ENCODE results near the gene DLG2. TPM values are rescaled to one million over a fixed set of nuclear protein-coding genes. Genes with fewer than 3 reads are reported as not detected.

DLG2 gene
- total and polyA plus RNA-seq, 4 donors, result 0.30 to 5.5 (median 0.68) TPM

DNA sequence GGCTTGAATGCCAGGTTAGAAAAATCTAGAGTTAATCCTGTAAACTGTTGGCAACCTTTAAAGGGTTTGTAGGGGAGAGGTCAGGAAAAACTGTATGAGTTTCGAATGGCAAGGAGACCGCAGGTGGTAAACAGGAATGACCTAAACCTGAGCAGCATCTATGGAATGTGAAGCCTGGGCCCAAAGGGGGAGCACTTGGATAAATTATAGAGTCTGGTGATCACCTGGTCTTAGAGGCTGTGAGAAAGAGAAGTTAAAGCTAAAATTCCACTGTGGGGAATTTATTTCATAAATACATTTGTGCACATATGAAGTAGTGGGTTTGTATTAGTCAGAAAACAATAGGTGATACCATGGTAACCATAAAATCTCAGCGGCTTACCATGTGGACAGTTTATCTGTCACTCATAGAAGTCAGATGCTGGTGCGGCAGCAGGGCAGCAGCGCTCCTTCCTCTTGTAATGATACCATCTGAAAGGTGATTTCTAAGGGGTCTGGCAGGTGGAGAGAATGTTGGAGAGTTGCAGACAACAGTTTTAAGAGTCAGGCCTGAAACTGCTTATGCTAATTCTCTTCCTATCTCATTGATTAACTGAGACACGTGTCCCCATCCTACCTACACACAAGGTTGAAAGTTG, 1236.6 kb downstream of the DLG2 start:
- H3K27me3 ChIP-seq (ENCODE audit: control insufficient read depth in 4 of 4, insufficient read depth in 4 of 4, low read length in 3 of 4), result no peaks in the 10 kb centered on the region
- no peak for DNase-seq (ENCODE audit: low spot score)
- no peak overlapping the region for H3K9ac ChIP-seq (ENCODE audit: low read depth in 1 of 2, low read length in 2 of 2)
- H3K36me3 ChIP-seq (ENCODE audit: control insufficient read depth in 4 of 4, insufficient read depth in 3 of 4, low read depth in 1 of 4, low read length in 3 of 4), result no peaks in the 10 kb centered on the region
- no peak overlapping the region for H3K4me3 ChIP-seq (ENCODE audit: low read depth in 1 of 3, low read length in 3 of 3)
- H3K9me3 ChIP-seq (ENCODE audit: control insufficient read depth in 4 of 4, low read length in 3 of 4), result no peaks in the 10 kb centered on the region
- 77% methylated on average over 6 of the region's 6 CpGs for WGBS
- TF ChIP-seq, protein P1, sequence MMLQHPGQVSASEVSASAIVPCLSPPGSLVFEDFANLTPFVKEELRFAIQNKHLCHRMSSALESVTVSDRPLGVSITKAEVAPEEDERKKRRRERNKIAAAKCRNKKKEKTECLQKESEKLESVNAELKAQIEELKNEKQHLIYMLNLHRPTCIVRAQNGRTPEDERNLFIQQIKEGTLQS (IDR thresholded peaks at IDR 0.05), result no peak
- no peak for TF ChIP-seq FOXA2 (IDR thresholded peaks at IDR 0.05)
- no peak for TF ChIP-seq NR2F2 (IDR thresholded peaks at IDR 0.05)
- TF ChIP-seq CTCF (IDR thresholded peaks at IDR 0.05; ENCODE audit: low read depth, low read length, missing input control), result no peak
- TF ChIP-seq EGR1 (IDR thresholded peaks at IDR 0.05; ENCODE audit: low read depth in 2 of 2), result no peak
- TF ChIP-seq SP1 (IDR thresholded peaks at IDR 0.05), result no peak
- TF ChIP-seq HNF4G (IDR thresholded peaks at IDR 0.05), result no peak
- no peak for TF ChIP-seq MAX (IDR thresholded peaks at IDR 0.05)
- TF ChIP-seq RAD21 (IDR thresholded peaks at IDR 0.05), result no peak
- no peak for TF ChIP-seq ZBTB33 (IDR thresholded peaks at IDR 0.05)
- no peak for TF ChIP-seq TAF1 (conservative IDR thresholded peaks at IDR 0.05)
- TF ChIP-seq, protein P2, sequence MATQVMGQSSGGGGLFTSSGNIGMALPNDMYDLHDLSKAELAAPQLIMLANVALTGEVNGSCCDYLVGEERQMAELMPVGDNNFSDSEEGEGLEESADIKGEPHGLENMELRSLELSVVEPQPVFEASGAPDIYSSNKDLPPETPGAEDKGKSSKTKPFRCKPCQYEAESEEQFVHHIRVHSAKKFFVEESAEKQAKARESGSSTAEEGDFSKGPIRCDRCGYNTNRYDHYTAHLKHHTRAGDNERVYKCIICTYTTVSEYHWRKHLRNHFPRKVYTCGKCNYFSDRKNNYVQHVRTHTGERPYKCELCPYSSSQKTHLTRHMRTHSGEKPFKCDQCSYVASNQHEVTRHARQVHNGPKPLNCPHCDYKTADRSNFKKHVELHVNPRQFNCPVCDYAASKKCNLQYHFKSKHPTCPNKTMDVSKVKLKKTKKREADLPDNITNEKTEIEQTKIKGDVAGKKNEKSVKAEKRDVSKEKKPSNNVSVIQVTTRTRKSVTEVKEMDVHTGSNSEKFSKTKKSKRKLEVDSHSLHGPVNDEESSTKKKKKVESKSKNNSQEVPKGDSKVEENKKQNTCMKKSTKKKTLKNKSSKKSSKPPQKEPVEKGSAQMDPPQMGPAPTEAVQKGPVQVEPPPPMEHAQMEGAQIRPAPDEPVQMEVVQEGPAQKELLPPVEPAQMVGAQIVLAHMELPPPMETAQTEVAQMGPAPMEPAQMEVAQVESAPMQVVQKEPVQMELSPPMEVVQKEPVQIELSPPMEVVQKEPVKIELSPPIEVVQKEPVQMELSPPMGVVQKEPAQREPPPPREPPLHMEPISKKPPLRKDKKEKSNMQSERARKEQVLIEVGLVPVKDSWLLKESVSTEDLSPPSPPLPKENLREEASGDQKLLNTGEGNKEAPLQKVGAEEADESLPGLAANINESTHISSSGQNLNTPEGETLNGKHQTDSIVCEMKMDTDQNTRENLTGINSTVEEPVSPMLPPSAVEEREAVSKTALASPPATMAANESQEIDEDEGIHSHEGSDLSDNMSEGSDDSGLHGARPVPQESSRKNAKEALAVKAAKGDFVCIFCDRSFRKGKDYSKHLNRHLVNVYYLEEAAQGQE (IDR thresholded peaks at IDR 0.05), result no peak
- no peak for TF ChIP-seq JUND (IDR thresholded peaks at IDR 0.05)
- no peak for TF ChIP-seq YY1 (IDR thresholded peaks at IDR 0.05)
- TF ChIP-seq GABPA (IDR thresholded peaks at IDR 0.05 in 1 of 2, conservative IDR thresholded peaks at IDR 0.05 in 1 of 2), result no peak
- TF ChIP-seq HNF4A (conservative IDR thresholded peaks at IDR 0.05), result no peak
- TF ChIP-seq FOXA1 (IDR thresholded peaks at IDR 0.05), result no peak
- no peak for TF ChIP-seq RXRA (IDR thresholded peaks at IDR 0.05)
- no peak overlapping the region for H3K27ac ChIP-seq (ENCODE audit: low read depth in 1 of 2, low read length in 2 of 2)
- H3K4me1 ChIP-seq (ENCODE audit: control insufficient read depth in 4 of 4, insufficient read depth in 4 of 4, low read length in 3 of 4), result no peaks in the 10 kb centered on the region
